ENCODE measurements around the gene JAM2. TPM values are rescaled to one million over a fixed set of nuclear protein-coding genes. Genes with fewer than 3 reads are reported as not detected.

Gene JAM2
- total RNA-seq, 1 donor from 2014 or later, result 4.1 TPM

DNA sequence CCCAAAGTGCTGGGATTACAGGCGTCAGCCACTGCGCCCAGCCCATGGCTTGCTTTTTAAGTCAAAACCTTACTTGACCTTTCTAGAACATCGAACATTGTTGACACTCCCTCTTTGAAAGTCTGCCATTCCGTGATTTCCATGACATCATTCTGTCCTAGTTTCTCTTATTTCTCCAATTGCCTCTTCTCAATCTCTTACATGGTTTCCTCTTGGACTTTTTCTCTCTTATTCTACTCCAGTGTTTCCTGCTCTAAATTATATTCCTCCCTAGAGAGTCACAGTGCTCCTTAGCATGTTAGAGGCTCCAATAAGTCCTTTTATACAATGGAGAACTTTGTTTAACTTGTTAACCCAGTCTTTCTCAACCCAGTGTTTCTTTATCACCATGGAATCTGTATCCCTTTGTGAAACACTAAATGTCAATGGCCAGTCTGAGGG is 25.5 kb downstream of the JAM2 start:
- Mint-ChIP-seq H3K36me3 (no peaks in the 10 kb centered on the region), H3K4me3 (no peak overlapping the region), H3K4me1 (no peaks in the 10 kb centered on the region), H3K27me3 (ENCODE audit: low read depth) (peaks cover 12% of the 10 kb centered on the region), H3K9me3 (no peaks in the 10 kb centered on the region), H3K27ac (no peak overlapping the region)
- TF ChIP-seq CTCF (IDR thresholded peaks at IDR 0.05; ENCODE audit: unreplicated experiment), result no peak
- no peak for DNase-seq (ENCODE audit: low spot score in 2 of 2, unreplicated experiment in 2 of 2)

GRCh38 chr21:25670726-25671125 is 31.7 kb downstream of the JAM2 start:
- DNase-seq (ENCODE audit: low spot score in 2 of 2, unreplicated experiment in 2 of 2), result no peak
- TF ChIP-seq CTCF (IDR thresholded peaks at IDR 0.05; ENCODE audit: unreplicated experiment), result no peak
- H3K27ac Mint-ChIP-seq, result no peak overlapping the region
- no peaks in the 10 kb centered on the region for H3K36me3 Mint-ChIP-seq
- no peak overlapping the region for H3K4me3 Mint-ChIP-seq
- peaks cover 9% of the 10 kb centered on the region for H3K9me3 Mint-ChIP-seq
- H3K4me1 Mint-ChIP-seq, result no peaks in the 10 kb centered on the region
- H3K27me3 Mint-ChIP-seq (ENCODE audit: low read depth), result peaks cover 12% of the 10 kb centered on the region

DNA sequence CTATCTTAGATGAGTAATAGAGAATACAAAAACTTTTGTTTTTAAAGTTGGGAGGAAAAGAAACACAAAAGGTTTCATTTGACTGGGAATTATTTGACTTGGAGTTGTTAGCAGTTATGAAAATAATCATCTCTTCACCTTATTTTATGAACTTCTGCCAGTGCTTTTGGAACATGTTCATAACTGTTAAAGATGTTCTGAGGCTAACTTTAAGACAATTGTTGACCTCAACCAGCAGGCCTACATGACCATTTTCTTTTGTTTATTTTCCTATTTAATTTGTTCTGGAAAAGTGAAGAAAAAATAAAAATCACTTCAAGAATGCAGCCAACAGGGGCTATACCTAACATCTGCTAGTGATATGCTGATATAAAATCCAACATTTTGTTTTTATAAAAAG is 37.4 kb downstream of the JAM2 start:
- no peak for TF ChIP-seq CTCF (IDR thresholded peaks at IDR 0.05; ENCODE audit: unreplicated experiment)
- no peak for DNase-seq (ENCODE audit: low spot score in 2 of 2, unreplicated experiment in 2 of 2)
- no peaks in the 10 kb centered on the region for H3K36me3 Mint-ChIP-seq
- H3K27me3 Mint-ChIP-seq (ENCODE audit: low read depth), result peaks cover 14% of the 10 kb centered on the region
- no peaks in the 10 kb centered on the region for H3K4me1 Mint-ChIP-seq
- H3K9me3 Mint-ChIP-seq, result peaks cover 16% of the 10 kb centered on the region
- no peak overlapping the region for H3K27ac Mint-ChIP-seq
- no peak overlapping the region for H3K4me3 Mint-ChIP-seq

- H3K27me3 Mint-ChIP-seq (ENCODE audit: low read depth), result peaks cover 24% of the 10 kb centered on the region
- H3K36me3 Mint-ChIP-seq, result no peaks in the 10 kb centered on the region
- H3K27ac Mint-ChIP-seq, result no peak overlapping the region
- no peak overlapping the region for H3K4me3 Mint-ChIP-seq
- TF ChIP-seq CTCF (IDR thresholded peaks at IDR 0.05; ENCODE audit: unreplicated experiment), result no peak
- peaks cover 7% of the 10 kb centered on the region for H3K9me3 Mint-ChIP-seq
- H3K4me1 Mint-ChIP-seq, result no peaks in the 10 kb centered on the region
- DNase-seq (ENCODE audit: low spot score in 2 of 2, unreplicated experiment in 2 of 2), result no peak
Measured at GRCh38 chr21:25682382-25682781, 43.3 kb downstream of the JAM2 start.

GRCh38 chr21:25687787-25688186 is 48.7 kb downstream of the JAM2 start:
- Mint-ChIP-seq H3K27me3 (ENCODE audit: low read depth) (peaks cover 9% of the 10 kb centered on the region), H3K27ac (no peak overlapping the region), H3K4me3 (no peak overlapping the region), H3K36me3 (no peaks in the 10 kb centered on the region), H3K9me3 (no peaks in the 10 kb centered on the region), H3K4me1 (no peaks in the 10 kb centered on the region)
- DNase-seq (ENCODE audit: low spot score in 2 of 2, unreplicated experiment in 2 of 2), result no peak
- no peak for TF ChIP-seq CTCF (IDR thresholded peaks at IDR 0.05; ENCODE audit: unreplicated experiment)

All from mesothelial cell of epicardium (in vitro differentiated cells).